ENCODE results near the gene SCOC.
"Not testable (repeated sequence)": the region's sequence is repeated elsewhere in the genome, so short reads cannot be mapped to it uniquely, and the experiment has no call there.

Gene SCOC

GRCh38 chr4:140374130-140374477 lies 658 bp downstream of the SCOC start:
- no peak overlapping the region for H3K27ac Mint-ChIP-seq
- no peaks in the 10 kb centered on the region for H3K27me3 Mint-ChIP-seq
- H3K36me3 Mint-ChIP-seq: no peaks in the 10 kb centered on the region
- H3K9me3 Mint-ChIP-seq: no peaks in the 10 kb centered on the region
- peaks cover 25% of the 10 kb centered on the region for H3K4me1 Mint-ChIP-seq
- CTCF ChIA-PET: interaction anchor here (1.0 to 4.5 kb wide), 5 partner anchors 11 to 263 kb away, joined by 3 to 39 read pairs (median 6); partner anchors contain the start of genes CLGN and ELMOD2
- DNase-seq: no peak
- no peak overlapping the region for H3K4me3 Mint-ChIP-seq

GRCh38 chr4:140382732-140383131 lies 9.3 kb downstream of the SCOC start:
- Mint-ChIP-seq H3K36me3 (peaks cover 9% of the 10 kb centered on the region), H3K27me3 (no peaks in the 10 kb centered on the region), H3K4me3 (no peak overlapping the region), H3K4me1 (no peaks in the 10 kb centered on the region), H3K9me3 (no peaks in the 10 kb centered on the region), H3K27ac (no peak overlapping the region)
- DNase-seq: no peak
- CTCF ChIA-PET: interaction anchor here (1.1 to 1.4 kb wide), 2 partner anchors 10 to 155 kb away, joined by 3 read pairs; partner anchors contain the start of gene SCOC

GRCh38 chr4:140388015-140388414 lies 14.6 kb downstream of the SCOC start:
- CTCF ChIA-PET: no interaction called here
- H3K4me3 Mint-ChIP-seq: no peak overlapping the region
- no peak for DNase-seq
- no peaks in the 10 kb centered on the region for H3K27me3 Mint-ChIP-seq
- no peaks in the 10 kb centered on the region for H3K9me3 Mint-ChIP-seq
- H3K27ac Mint-ChIP-seq: no peak overlapping the region
- no peaks in the 10 kb centered on the region for H3K4me1 Mint-ChIP-seq
- H3K36me3 Mint-ChIP-seq: no peaks in the 10 kb centered on the region

GRCh38 chr4:140395668-140396067 lies 22.2 kb downstream of the SCOC start:
- H3K27me3 Mint-ChIP-seq: no peaks in the 10 kb centered on the region
- H3K36me3 Mint-ChIP-seq: no peaks in the 10 kb centered on the region
- no peaks in the 10 kb centered on the region for H3K9me3 Mint-ChIP-seq
- CTCF ChIA-PET: no interaction called here
- no peak for DNase-seq
- H3K4me3 Mint-ChIP-seq: no peak overlapping the region
- H3K4me1 Mint-ChIP-seq: no peaks in the 10 kb centered on the region
- no peak overlapping the region for H3K27ac Mint-ChIP-seq

DNA sequence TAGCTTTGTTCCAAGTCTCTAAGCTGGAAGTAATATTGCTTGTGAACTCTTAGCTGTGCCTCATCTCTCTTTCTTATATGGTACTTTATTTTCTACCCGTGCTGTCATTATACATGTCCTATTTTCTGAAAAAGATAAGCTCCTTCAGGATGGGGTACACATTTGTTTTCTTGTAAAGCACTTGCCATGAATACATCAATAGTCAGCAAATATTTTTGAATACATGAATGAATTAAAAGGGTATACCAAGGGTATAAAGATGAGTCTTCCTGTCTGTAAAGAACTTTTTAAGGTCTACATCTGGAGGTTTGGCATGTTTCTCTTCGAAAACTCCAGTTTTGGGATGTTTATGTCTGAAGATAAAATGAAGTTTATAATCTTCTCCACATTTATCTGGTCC lies 26.7 kb downstream of the SCOC start:
- H3K4me1 Mint-ChIP-seq: no peaks in the 10 kb centered on the region
- DNase-seq: no peak
- H3K27ac Mint-ChIP-seq: no peak overlapping the region
- no peak overlapping the region for H3K4me3 Mint-ChIP-seq
- CTCF ChIA-PET: interaction anchor here (1.1 kb wide), 1 partner anchor 209 kb away, joined by 3 read pairs; no protein-coding TSS in a partner anchor
- no peaks in the 10 kb centered on the region for H3K36me3 Mint-ChIP-seq
- H3K9me3 Mint-ChIP-seq: no peaks in the 10 kb centered on the region
- H3K27me3 Mint-ChIP-seq: peaks cover 4% of the 10 kb centered on the region

DNA sequence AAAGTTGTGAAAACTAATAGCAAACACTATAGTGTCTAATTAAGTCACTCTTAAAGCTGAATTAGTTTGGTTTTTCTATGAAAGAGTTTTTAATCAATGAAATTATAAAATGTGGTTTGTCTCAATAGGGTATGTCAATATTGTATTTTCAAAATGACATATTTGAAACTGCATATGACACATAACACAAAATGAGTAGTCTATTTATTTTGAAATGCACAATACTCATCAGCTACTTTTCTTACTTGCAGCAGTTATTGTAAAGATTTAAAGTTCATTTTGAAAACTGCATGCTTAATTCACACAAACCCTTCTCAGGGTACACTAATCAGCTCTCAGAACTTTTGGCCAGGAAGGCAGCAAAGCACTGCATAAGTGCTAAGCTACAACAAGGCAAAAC lies 32.8 kb downstream of the SCOC start:
- peaks cover 7% of the 10 kb centered on the region for H3K27me3 Mint-ChIP-seq
- no peak for DNase-seq
- no peaks in the 10 kb centered on the region for H3K4me1 Mint-ChIP-seq
- no peak overlapping the region for H3K4me3 Mint-ChIP-seq
- H3K9me3 Mint-ChIP-seq: no peaks in the 10 kb centered on the region
- no peaks in the 10 kb centered on the region for H3K36me3 Mint-ChIP-seq
- H3K27ac Mint-ChIP-seq: no peak overlapping the region
- CTCF ChIA-PET: no interaction called here

GRCh38 chr4:140408974-140409373 lies 35.5 kb downstream of the SCOC start:
- Mint-ChIP-seq H3K4me1 (no peaks in the 10 kb centered on the region), H3K27ac (no peak overlapping the region), H3K36me3 (no peaks in the 10 kb centered on the region), H3K9me3 (no peaks in the 10 kb centered on the region), H3K27me3 (peaks cover 7% of the 10 kb centered on the region), H3K4me3 (no peak overlapping the region)
- no peak for DNase-seq
- CTCF ChIA-PET: no interaction called here

DNA sequence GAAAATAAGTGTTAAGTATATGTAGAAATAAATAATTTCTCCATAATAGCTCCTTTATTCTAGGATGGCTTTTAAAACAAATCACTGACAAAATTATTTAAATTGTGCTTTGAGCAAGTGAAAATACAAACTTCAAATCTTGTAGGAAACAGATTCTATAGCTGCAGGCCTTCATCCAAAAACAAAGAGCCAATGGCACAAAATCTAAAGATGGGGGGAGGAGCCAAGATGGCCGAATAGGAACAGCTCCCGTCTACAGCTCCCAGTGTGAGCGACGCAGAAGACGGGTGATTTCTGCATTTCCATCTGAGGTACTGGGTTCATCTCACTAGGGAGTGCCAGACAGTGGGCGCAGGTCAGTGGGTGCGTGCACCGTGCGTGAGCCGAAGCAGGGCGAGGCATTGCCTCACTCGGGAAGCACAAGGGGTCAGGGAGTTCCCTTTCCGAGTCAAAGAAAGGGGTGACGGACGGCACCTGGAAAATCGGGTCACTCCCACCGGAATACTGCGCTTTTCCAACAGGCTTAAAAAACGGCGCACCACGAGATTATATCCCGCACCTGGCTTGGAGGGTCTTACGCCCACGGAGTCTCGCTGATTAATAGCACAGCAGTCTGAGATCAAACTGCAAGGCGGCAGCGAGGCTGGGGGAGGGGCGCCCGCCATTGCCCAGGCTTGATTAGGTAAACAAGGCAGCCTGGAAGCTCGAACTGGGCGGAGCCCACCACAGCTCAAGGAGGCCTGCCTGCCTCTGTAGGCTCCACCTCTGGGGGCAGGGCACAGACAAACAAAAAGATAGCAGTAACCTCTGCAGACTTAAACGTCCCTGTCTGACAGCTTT lies 39.9 kb downstream of the SCOC start:
- not testable (repeated sequence) for H3K27me3 Mint-ChIP-seq, H3K4me1 Mint-ChIP-seq, H3K9me3 Mint-ChIP-seq, H3K36me3 Mint-ChIP-seq, DNase-seq, H3K27ac Mint-ChIP-seq, H3K4me3 Mint-ChIP-seq
- CTCF ChIA-PET: interaction anchor here (0.7 kb wide), 1 partner anchor 53 kb away, joined by 3 read pairs; no protein-coding TSS in a partner anchor

DNA sequence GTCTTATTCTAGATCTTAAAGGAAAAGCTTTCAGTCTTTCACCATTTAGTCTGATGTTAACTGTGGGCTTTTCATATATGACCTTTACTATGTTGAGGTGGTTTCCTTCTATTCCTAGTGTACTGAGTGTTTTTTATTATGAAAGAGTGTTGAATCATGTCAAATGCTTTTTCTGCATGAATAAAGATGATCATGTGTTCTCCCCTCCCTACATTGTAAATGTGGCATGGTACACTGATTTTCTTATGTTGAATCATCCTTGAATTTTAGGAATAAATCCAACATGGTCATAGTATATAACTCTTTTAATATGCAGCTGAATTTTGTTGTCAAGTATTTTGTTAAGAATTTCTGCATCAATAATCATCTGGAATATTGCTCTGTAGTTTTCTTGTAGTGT lies 49.7 kb downstream of the SCOC start:
- H3K9me3 Mint-ChIP-seq: no peaks in the 10 kb centered on the region
- peaks cover 36% of the 10 kb centered on the region for H3K27me3 Mint-ChIP-seq
- no peak overlapping the region for H3K4me3 Mint-ChIP-seq
- H3K27ac Mint-ChIP-seq: no peak overlapping the region
- peaks cover 9% of the 10 kb centered on the region for H3K4me1 Mint-ChIP-seq
- H3K36me3 Mint-ChIP-seq: no peaks in the 10 kb centered on the region
- CTCF ChIA-PET: no interaction called here
- DNase-seq: no peak

DNA sequence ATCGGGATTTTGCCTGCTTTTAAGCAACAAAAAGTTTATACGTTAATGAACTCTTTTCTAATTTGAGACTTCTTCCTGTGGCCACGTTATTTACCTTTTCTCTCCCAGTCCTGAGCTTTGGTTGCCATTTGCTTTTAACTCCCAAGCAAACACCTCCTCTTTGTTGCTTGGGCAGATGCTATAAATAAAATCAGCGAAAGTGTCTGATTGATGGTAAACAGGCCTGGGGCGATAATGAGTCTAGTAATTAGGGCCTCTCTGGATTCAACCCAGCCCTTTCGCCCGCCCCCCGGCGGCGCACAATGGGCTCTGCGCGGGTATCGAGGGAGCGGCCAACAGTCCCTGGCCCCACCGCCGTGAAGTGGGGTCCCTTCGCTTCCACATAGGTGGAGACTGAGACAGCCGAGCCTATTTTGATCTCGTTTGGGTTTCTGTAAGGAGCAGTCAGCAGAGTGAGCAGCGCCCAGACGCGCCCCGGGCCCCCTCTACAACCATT lies 53.2 kb downstream of the SCOC start:
- no peaks in the 10 kb centered on the region for H3K36me3 Mint-ChIP-seq
- H3K4me3 Mint-ChIP-seq: peak overlapping the region; percentile 70
- no peaks in the 10 kb centered on the region for H3K9me3 Mint-ChIP-seq
- CTCF ChIA-PET: interaction anchor here (0.8 to 1.7 kb wide), 3 partner anchors 53 to 67 kb away, joined by 3 to 8 read pairs (median 3); partner anchors contain the start of gene SCOC
- H3K4me1 Mint-ChIP-seq: peaks cover 9% of the 10 kb centered on the region
- no peak for DNase-seq
- no peak overlapping the region for H3K27ac Mint-ChIP-seq
- peaks cover 44% of the 10 kb centered on the region for H3K27me3 Mint-ChIP-seq

DNA sequence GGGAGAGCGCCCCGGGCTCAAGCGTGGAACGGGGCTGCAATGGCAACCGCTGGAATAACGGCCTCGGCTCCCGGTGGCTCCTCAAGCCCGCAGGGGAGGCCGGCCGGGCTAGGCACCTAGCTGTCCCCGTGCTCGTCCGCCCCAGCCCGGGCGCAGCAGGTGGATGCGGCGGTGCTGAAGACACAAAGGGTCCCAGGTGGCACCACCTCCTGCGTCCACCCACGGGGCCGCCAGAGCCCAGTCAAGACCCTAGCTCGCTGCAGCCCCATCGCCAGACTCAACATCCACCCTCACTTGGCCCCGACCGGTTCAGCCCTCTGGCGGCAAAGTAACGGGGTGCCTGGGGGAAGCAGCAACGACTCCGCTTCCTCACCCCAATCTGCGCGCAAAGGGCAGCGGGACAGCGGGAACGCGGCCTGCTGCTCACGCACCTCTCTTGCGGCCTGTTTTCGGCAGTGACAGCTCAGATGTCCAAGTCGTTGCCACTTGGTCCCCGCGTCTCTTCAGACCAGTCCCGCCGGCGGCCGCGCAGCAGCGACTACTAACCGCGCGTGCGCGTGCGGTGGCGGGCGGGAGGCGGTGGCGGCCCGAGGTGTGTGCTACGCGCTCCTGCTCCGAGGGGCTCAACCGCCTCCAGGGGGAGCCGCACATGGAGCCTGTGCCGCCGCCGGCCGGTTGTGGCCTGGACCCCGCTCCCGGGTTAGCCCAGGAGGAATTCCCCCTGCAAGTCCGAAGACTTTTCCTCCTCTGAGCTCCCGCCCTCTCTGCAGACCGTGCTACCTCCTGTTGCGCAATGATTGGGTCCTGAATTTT lies 53.9 kb downstream of the SCOC start, which contains the start of gene CLGN:
TSS of gene CLGN (minus strand) at position 543 of the 813 bp plus-strand sequence. CDS start 14,570 bp downstream, outside the sequence.
- Mint-ChIP-seq H3K4me3 (peak within 1 kb of the TSS; percentile 70), H3K4me1 (peaks cover 9% of the 10 kb centered on the region), H3K36me3 (no peaks in the 10 kb centered on the region), H3K27me3 (peaks cover 49% of the 10 kb centered on the region), H3K9me3 (no peaks in the 10 kb centered on the region), H3K27ac (no peak within 1 kb of the TSS)
- CTCF ChIA-PET: interaction anchor here (0.8 to 1.7 kb wide), 4 partner anchors 54 to 140 kb away, joined by 3 to 8 read pairs (median 3); partner anchors contain the start of gene SCOC
- DNase-seq: peak; percentile 60

- Mint-ChIP-seq H3K27me3 (peaks cover 45% of the 10 kb centered on the region), H3K36me3 (no peaks in the 10 kb centered on the region), H3K4me3 (peak overlapping the region; percentile 70), H3K9me3 (no peaks in the 10 kb centered on the region), H3K27ac (no peak overlapping the region), H3K4me1 (peaks cover 9% of the 10 kb centered on the region)
- CTCF ChIA-PET: interaction anchor here (1.1 to 1.7 kb wide), 3 partner anchors 54 to 140 kb away, joined by 3 to 8 read pairs (median 3); partner anchors contain the start of gene SCOC
- DNase-seq: no peak
These were observed 54.5 kb downstream of the SCOC start for GRCh38 chr4:140427919-140428471.

All from activated naive CD4-positive, alpha-beta T cell treated with anti-CD3 and anti-CD28 coated beads, Interleukin-2, amount 10 ng/mL, durations not matched to agents 7 days and 5 days (primary cell).